Heart right ventricle (tissue), 16 donors: ENCODE results near the gene IGLL1. TPM values are rescaled to one million over a fixed set of nuclear protein-coding genes. Genes with fewer than 3 reads are reported as not detected.
A peak's percentile ranks its signal among the peaks of the same experiment; 100 is the strongest.

Experiments used
- ATAC-seq, 8 donors: fragments of 200-7000 bp; cut with Tn5 transposase; one replicate each; pipeline ENCODE4 v1.9.1; 2020; ENCODE audit warnings: mild to moderate bottlenecking in 8 of 8, moderate library complexity in 8 of 8, moderate number of reproducible peaks in 1 of 8
- DNase-seq, 2 donors: peaks; one replicate each; pipeline ENCODE4 v3.0.0-alpha.2; 2020
- H3K27ac ChIP-seq, 10 donors: fragments of 200-600 bp; sonication (generic) in 2 of 10; one replicate each; pipeline versions ENCODE4 v1.5.0 to v1.8.0; 2020 to 2022; ENCODE audit warnings: mild to moderate bottlenecking in 3 of 10
- H3K27me3 ChIP-seq, 7 donors: fragments of 200-600 bp; one replicate each; pipeline ENCODE4 v1.8.0; 2021 to 2022; ENCODE audit warnings: mild to moderate bottlenecking in 2 of 7
- H3K36me3 ChIP-seq, 9 donors: fragments of 200-600 bp; sonication (generic) in 1 of 9; one replicate each; pipeline versions ENCODE4 v1.5.0 to v1.8.0; 2020 to 2022; ENCODE audit warnings: mild to moderate bottlenecking in 2 of 9
- H3K4me1 ChIP-seq, 9 donors: fragments of 200-600 bp; sonication (generic) in 1 of 9; one replicate each; pipeline versions ENCODE4 v1.5.0 to v1.8.0; 2020 to 2022; ENCODE audit warnings: mild to moderate bottlenecking in 4 of 9
- H3K4me3 ChIP-seq, 10 donors: fragments of 200-600 bp; sonication (generic) in 2 of 10; one replicate each; pipeline versions ENCODE4 v1.5.0 to v1.8.0; 2020 to 2022; ENCODE audit warnings: mild to moderate bottlenecking in 7 of 10, moderate library complexity in 2 of 10
- H3K9me3 ChIP-seq, 11 donors: fragments of 200-600 bp in 10 of 11; sonication (generic) in 2 of 11; one replicate each; pipeline versions ENCODE4 v1.5.0 to v1.8.0; 2013 to 2022; ENCODE audit warnings: mild to moderate bottlenecking in 2 of 11, control low read depth in 1 of 11, moderate library complexity in 1 of 11
- CTCF ChIP-seq, 9 donors: fragments of 200-600 bp; sonication (generic) in 2 of 9; IDR thresholded peaks; one replicate each; pipeline versions ENCODE4 v1.5.0 to v1.8.0; 2021 to 2022; ENCODE audit warnings: antibody characterized with exemption in 9 of 9, mild to moderate bottlenecking in 5 of 9, moderate library complexity in 1 of 9
- WGBS, 2 donors: extraction: QIAGEN DNeasy Blood & Tissue Kit; methylation state at CpG; one replicate each; pipeline ENCODE4 v1.1.7; 2013; ENCODE audit warnings: inconsistent platforms in 1 of 2; 5-methylcytosine and 5-hydroxymethylcytosine counted together
- intact Hi-C, 10 donors: fragments of 100-400 bp; cut with DNase I; formaldehyde crosslinking; loops; one replicate each; pipeline versions ENCODE4 v1.11.1 to v1.14.2; 2022
- polyA plus RNA-seq, 2 donors: library from polyadenylated mRNA; stranded (reverse); fragments of 200-250 nt; gene quantifications; one replicate each; pipeline ENCODE4 v1.2.3, GENCODE V29; 2013
- total RNA-seq, 10 donors: library from RNA; stranded (reverse); fragmentation: NEBNext Ultra II Directional in 3 of 10; extraction: Animal tissue kit (Norgen Biotek cat#: 25700) in 3 of 10; gene quantifications; one replicate each; pipeline versions ENCODE4 v1.2.1 to v1.2.4, GENCODE V29; 2021 to 2023
- donor health status: Arrhythmogenic right ventricular cardiomyopathy.
- donor health status: ischemic (EF 13 %, LVEDD 7.1; RV severe dilation, severe dysfunction).
- donor health status: healthy with polysubstance abuse.
- donor health status: DM: no; HTN: yes; CAD: no.
- donor health status: DM: no; HTN: no; CAD: no.
- donor health status: ischemic (EF 25% LVEDD 6.9; RV normal size, moderate dysfunction).
- donor health status: ischemic (EF 25% LVEDD 5.7; RV mildly dilated, moderate dysfunction).
- donor health status: healthy.
- donor health status: DM: yes; HTN: yes; CAD: no.
- donor health status: Ischemic cardiomyopathy.
- donor health status: ischemic (EF 35%, LVEDD 5.7; RV mildly dilated, moderate dysfunction).
- donor health status: nonischemic (EF 11% LVEDD 7.7; RV severe dilation, severe dysfunction).
- donor health status: DM: yes; HTN: yes; CAD: no.
- donor health status: PGD.
- donor health status: ischemic (EF 29% LVEDD 5.4; RV normal size, mild dysfunction).
- donor health status: nonischemic (EF 23%, LVEDD 6.1; RV moderate dilation, normal function).

IGLL1 gene
- total and polyA plus RNA-seq, 12 donors: not detected

GRCh38 chr22:23533328-23533762 is 46.7 kb downstream of the IGLL1 start:
- no peaks in the 10 kb centered on the region for H3K9me3 ChIP-seq
- H3K36me3 ChIP-seq: no peaks in the 10 kb centered on the region
- intact Hi-C loops: loop anchor here in 7 of 10 donors (5.0 to 10.0 kb wide), 5 partner anchors 129 to 239 kb away; no protein-coding TSS in a partner anchor
- peaks cover 0 to 7% (median 0%) of the 10 kb centered on the region in 7 donors for H3K27me3 ChIP-seq
- no peak overlapping the region for H3K4me3 ChIP-seq
- H3K27ac ChIP-seq: no peak overlapping the region
- ATAC-seq (no peak), DNase-seq (no peak)
- WGBS, 2 donors: 46 to 54% methylated on average over 9 of the region's 9 CpGs
- TF ChIP-seq CTCF (IDR thresholded peaks at IDR 0.05): peak in 6 of 9 donors; percentile 16 to 33 (median 24)
- H3K4me1 ChIP-seq: peaks cover 0 to 11% (median 0%) of the 10 kb centered on the region in 9 donors

GRCh38 chr22:23532731-23533130 is 47.4 kb downstream of the IGLL1 start:
- Histone ChIP-seq H3K9me3 (no peaks in the 10 kb centered on the region), H3K4me1 (peaks cover 0 to 11% (median 0%) of the 10 kb centered on the region in 9 donors), H3K4me3 (no peak overlapping the region), H3K36me3 (no peaks in the 10 kb centered on the region), H3K27me3 (peaks cover 0 to 7% (median 0%) of the 10 kb centered on the region in 7 donors), H3K27ac (no peak overlapping the region)
- no peak for DNase-seq
- no peak for TF ChIP-seq CTCF (IDR thresholded peaks at IDR 0.05)
- ATAC-seq: no peak
- intact Hi-C loops: loop anchor here in 7 of 10 donors (5.0 to 10.0 kb wide), 5 partner anchors 128 to 238 kb away; no protein-coding TSS in a partner anchor
- 85 to 91% methylated on average over 5 of the region's 5 CpGs for WGBS, 2 donors

GRCh38 chr22:23531966-23532705 is 48.0 kb downstream of the IGLL1 start:
- no peak for ATAC-seq
- intact Hi-C loops: loop anchor here in 7 of 10 donors (5.0 to 10.0 kb wide), 5 partner anchors 127 to 237 kb away; no protein-coding TSS in a partner anchor
- no peak overlapping the region for H3K4me3 ChIP-seq

More at GRCh38 chr22:23531966-23532705, 48.0 kb downstream of the IGLL1 start:
- no peak for TF ChIP-seq CTCF (IDR thresholded peaks at IDR 0.05)
- H3K36me3 ChIP-seq: no peaks in the 10 kb centered on the region
- WGBS, 2 donors: 84 to 86% methylated on average over 13 of the region's 13 CpGs
- peaks cover 0 to 11% (median 0%) of the 10 kb centered on the region in 9 donors for H3K4me1 ChIP-seq
- peaks cover 0 to 7% (median 0%) of the 10 kb centered on the region in 7 donors for H3K27me3 ChIP-seq
- H3K27ac ChIP-seq: no peak overlapping the region
- DNase-seq: no peak
- no peaks in the 10 kb centered on the region for H3K9me3 ChIP-seq
